DND-41 (cell line): Measurements from ENCODE around the gene KATNIP.

Source experiments
- CTCF ChIP-seq: IDR thresholded peaks from 2 replicates; pipeline ENCODE4 v1.5.1; 2012; ENCODE audit warnings: borderline replicate concordance, low read length, moderate library complexity, mild to moderate bottlenecking; ENCODE audit not compliant: poor library complexity, severe bottlenecking; ENCODE audit errors: extremely low read depth
- EZH2 ChIP-seq: IDR thresholded peaks from 3 replicates; pipeline ENCODE4 v1.6.1; 2012; ENCODE audit warnings: borderline replicate concordance, low read depth, mild to moderate bottlenecking, moderate library complexity, low read length, inconsistent platforms; ENCODE audit not compliant: severe bottlenecking

- TF ChIP-seq EZH2 (no peak), CTCF (no peak)
Measured at GRCh38 chr16:27503662-27504061, 46.3 kb upstream of the KATNIP start.
